Stimulated activated CD4-positive, alpha-beta T cell treated with anti-CD3 and anti-CD28 coated beads, Interleukin-4, amount 100 ng/mL, for 48 hours (primary cell): ENCODE data around the gene ITGA6.

Experiments
- DNase-seq, 2 donors: peaks; one replicate each; pipeline ENCODE4 v3.0.0-alpha.2; 2020; ENCODE audit warnings: low read depth in 2 of 2

The ITGA6 gene

DNA sequence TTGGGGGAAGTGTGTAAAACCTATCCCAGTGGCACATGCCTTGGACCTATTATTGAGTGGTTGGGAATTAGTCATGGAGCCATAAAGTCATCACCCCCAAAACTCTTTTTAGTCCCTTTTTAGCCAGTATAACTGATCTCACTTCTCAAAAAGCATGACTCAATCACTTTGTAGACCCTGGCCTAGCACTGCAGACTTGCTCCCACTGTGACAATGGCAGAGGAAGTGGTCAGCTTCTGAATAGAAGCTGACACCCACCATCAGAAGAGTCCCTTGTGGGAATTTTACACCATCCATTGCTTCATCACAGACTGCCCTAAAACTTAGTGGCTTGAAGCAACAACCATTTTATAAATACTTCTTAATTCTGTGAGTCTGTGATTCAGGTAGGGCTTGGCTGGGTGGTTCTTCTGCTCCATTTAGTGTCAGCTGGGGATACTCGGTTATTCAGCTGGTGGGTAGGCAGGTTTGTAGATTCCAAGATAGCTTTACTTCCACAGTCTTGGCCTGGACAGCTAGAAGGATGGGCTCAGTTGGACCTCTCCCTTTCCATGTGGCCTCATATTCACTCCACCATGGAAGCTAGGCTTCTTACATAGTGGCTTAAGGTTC lies 10.8 kb upstream of the ITGA6 start:
- no peak for DNase-seq

DNA sequence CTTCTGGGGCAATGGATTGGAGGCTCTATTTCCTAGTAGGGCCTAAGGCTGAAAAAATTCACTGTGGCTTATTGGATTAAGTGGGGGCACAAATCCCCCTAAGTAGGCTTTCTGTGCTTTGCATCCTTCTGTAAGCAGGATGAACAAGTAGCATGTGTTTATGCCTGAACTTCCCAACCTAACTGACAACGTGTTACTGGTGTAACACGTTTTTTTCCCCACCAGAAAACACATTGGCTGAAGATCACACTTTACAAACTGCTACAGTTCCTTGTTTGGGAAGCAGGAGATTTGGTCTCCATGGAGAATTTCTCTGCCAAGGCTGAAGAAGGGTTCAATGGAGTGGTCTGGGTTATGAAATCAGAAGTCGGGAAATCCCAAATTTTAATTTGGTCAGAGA lies 7.2 kb upstream of the ITGA6 start:
- DNase-seq: no peak

DNA sequence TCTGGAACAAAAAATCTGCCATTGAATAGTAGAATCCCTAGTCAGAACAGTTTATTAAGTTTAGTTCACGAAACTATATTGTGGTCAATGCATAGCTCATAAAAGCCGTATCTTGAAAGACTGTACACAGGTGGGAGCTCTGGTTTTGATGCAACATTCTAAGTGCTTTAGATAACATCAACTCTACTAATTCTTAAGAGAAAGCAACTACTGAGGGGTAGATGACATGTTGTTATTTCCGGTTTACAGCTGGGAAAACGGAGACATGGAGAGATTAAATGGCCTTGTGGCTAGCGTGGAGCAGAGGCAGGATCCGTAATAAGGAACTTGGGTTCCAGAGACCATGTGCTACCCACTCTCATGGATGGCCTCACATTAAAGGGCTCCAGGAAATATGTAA lies 4.2 kb upstream of the ITGA6 start:
- DNase-seq: no peak

DNA sequence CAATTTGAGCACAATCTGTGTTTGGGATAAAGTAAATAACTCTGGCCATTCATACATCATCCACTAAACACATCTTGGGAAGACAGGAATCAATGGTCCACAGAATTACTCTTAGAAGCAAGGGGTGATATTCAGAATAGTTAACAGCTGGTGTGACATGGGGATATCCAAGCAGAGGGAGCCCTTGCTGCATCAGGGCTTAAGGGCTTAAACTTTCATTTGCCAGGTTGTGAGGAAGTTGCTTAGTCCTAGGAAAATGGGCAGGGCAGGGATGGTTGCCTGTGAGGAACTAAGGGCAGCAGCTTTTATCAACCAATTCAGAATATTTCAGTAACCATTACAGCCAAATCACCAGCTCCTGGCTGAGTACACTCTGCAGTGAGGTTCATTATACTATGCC lies 2.0 kb upstream of the ITGA6 start:
- DNase-seq: no peak

DNA sequence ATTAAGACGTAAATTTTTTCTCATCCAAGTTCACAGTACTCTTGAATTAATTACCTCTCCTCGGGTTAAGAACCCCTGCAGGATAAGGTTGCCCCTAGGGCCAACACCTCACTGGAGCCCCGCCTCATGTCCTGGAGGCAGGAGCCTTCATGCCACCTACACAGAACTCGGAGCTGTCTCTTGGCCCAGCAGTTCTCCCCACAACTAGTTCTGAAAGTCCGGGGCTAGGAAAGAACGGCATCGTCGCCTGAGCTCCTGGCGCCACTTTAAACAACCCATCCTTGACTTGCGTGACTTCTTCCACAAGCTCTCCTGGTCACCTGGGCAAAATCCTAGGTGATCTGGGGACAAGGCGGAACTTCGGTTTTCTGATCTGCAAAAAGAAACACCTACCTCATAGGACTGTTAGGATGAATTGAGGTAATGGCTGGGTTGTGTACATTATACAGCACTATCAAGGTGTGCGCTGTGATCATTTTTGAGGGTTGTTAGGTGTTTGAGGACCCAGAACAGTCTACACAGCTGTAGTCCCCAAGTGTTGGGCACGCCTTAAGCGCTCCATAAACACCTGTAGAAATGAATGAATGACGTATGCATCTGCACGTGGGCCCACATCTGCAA lies 641 bp upstream of the ITGA6 start:
- DNase-seq: no peak

DNA sequence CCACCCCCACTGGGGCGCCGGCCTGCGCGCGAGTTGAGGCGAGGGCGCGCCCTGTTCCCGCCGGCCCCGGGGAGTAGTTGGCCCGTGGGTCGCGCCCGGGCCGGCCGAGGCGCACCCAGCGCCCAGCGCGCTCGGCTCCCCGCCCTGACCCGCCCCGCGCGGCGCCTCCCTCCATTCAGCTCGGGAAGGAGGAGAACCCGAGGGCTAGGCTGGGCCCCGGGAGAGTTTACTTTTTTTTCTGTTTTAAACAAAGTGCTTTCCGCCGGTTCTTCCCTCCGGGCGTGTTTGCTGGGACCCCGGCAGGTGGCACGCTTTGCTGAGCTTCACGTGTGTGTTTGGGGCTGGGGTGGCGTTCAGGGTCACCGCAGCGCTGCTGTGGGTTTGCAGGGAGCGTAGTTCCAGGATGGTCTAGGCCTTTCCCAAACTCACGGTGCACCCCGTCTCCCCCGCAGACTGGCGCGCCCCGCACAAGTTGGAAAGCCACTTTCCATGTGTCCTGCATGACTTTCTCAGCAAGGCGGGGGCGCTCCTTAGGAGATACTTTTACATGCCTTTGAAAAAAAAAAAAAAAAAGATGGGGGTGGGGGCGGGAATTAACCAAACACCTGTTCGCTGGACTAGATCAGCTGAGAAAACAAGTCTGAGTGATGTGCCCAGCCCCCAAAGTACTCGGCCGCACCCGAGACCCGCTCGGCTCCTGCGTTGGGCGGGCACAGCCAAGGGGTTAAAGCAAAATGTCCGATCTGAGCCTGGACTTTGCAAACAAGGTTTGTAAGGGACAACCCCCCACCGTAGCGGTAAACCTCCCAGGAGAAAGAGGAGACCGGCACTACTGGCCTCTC lies 825 bp downstream of the ITGA6 start:
- peak in 1 of 2 donors; percentile 29 for DNase-seq

DNA sequence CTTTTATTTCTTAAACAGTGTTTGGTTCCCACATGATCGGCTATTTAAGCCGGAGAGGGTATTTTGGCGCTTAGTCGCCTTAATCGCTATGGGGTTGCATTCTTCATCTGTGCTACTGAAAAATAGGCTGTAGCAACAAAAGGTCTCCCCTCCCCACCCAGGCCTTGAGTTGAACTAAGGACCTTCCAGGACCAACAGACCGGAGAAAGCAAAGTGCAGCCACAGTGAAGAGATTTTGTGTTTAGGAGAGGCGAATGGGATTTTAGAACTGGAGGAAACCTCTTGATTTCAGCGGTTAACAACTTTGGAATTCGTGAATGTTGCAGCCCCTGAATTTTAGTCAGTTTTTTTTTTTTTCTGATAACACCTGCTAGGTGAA lies 1.4 kb downstream of the ITGA6 start:
- no peak for DNase-seq

DNA sequence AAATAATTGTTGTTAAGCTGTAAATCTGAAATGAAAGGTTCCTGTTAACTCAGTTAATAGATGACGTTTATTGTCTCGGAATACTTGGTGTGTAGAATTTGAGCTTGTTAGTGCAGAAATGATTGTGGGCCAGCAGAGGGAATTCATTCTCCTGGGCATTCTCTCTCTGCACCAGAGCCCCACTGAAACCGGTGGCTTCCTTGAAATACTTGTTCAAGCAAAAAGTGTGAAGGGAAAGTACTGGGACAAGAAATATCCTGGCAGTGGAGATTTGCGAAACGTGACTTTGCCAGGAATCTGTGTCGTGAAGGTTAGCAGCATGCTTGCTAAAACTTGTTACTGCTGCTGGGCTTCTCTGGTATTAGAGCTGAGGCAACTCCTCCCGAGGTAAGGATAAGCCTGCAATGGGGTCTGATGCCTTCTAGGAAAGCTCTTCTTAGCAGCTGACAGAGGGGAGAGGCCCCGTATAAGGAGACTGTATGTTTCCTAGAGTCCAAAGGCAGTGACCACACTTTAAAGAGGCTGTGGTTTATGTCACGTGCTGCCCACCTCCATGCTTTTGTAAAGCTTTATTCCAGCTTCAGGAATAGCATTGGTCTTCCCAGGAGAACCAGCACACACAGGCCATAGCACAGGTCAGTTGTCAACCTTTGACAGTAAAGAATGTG lies 2.0 kb downstream of the ITGA6 start:
- no peak for DNase-seq

DNA sequence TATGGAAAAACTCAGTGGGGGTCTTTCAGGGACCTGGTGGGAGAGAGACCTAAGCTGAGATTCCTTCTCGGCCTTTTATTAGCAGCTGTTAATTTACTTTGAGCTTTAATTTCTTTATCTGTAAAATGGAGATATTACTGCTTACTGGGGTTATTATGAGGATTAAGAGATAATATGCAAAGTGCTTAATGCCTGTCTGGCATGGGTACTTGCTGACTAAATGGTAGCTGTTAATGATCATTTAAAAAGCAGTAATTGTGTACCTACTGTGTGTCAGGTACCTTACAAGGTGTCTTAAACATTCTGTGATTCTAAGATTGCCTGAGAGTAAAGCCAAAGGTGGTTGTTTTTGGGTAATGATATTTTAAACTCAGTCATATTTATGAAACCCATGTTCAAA lies 2.6 kb downstream of the ITGA6 start:
- no peak for DNase-seq

DNA sequence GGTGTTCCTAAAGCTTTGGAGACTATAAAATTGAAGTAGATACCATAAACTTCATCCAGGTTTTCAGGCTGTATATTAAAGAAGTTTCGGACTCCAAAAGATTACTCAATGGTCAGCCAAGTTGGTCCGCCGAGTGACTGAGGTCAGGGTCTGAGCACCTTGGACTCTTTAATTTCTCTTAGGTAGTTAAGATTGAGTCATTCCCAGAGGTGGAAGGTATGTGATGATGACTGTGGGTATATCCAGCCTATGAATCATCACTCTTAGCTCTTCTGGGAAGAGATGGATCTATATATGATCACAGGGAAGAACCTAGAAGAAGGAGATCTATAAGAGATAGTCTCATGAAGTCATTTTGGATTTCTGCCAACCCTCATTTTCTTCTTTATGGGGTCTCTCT lies 3.3 kb downstream of the ITGA6 start:
- DNase-seq: no peak

DNA sequence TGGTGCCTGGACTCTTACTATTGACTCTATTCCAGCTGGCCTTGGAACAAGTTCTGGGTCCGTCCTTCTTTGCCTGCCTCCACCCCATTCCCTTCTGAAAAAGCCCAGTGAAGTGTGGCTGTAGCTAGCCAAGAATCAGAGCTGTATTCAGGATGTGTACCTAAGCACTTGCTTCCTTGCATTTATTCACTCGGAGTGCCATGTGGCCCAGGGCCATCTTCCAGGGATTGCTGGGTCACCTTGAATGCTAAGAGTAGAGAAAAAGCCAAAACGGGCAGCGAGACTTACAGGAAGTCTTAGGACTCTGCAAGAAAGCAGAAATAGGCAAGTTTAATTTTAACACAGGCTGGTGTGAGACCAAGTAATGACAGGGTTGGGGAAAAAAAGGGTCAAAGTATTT lies 4.1 kb downstream of the ITGA6 start:
- DNase-seq: no peak

DNA sequence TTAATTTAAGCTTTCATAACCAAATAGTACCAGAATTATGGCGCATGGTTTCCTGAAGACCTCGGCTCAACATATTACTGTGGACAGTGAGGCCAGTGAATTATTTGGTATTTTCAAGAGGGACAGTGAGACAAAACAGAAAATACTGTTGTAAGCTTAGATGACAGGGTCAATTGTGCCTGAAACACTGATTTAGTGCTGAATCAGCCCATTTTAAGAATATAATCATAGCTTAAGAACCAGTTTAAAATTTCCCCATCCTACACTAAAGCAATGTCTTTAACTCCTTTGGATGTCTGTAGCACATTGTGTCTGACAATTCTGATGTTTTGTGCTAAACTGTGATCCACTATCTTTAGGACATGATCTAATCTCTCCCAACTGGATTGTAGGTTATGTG lies 4.6 kb downstream of the ITGA6 start:
- DNase-seq: no peak

DNA sequence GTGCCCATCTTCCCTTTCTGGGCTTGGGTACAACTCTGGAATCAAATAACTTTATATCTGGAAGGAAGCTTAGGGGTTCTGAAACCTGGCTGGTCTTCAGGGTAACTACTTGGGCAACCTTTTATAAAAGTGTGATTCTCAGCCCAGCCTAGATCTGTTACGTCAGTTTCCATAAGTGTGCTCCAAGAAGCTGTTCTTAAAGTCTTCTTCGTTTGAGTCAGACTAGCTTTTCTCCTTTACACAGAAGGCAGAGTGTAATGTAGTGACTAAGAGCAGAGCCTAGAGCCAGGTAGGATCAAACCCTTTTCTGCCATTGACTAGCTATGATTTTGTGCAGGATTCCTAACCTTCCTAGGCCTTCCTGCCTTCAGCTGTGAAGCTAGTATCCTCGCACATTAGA lies 5.8 kb downstream of the ITGA6 start:
- no peak for DNase-seq

DNA sequence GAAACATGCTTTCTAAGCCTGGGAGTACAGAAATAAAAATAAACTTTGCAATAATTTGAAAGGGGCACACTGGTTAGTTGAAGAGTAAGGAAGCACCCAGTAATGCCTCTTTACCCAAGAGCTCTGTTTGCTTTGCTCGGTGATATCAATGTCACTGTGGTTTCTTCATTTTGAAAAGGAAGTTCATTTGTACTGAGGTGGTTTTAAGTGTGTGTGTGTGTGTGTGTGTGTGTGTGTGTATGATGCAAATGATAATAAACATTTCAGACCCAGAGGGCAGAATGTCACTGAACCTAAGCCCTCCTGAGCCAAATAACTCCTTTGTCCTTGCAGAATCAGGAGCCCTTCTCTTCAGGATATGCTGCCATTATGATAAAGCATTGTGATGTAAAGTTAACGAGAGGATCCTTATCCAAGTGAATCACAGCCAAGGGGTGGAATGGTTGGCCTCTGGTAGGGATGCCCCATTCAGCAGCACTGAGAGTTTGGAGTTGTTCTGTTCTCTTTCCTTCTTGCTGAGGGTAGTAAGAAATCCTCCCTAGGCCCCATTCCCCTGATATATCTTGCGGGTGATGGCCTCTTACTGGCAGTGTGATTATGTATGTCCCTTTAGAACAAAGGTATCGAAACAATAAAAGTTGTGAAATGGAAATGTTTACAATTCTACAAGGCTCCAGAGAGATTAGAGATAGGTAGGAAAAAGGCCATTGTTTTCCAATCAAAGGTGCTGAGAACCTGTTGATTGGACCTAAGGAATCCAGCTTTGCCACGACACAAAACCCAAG lies 7.6 kb downstream of the ITGA6 start:
- DNase-seq: no peak

DNA sequence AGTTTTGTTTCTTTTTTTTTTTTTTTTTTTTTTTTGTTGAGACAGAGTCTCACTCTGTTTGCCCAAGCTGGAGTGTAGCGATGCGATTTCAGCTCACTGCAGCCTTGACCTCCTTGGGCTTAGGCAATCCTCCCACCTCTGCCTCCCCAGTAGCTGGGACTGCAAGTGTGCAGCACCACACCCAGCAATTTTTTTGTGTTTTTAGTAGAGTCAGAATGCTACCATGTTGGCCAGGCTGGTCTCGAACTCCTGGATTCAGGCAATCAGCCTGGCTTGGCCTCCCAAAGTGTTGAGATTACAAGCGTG lies 8.2 kb downstream of the ITGA6 start:
- no peak for DNase-seq

DNA sequence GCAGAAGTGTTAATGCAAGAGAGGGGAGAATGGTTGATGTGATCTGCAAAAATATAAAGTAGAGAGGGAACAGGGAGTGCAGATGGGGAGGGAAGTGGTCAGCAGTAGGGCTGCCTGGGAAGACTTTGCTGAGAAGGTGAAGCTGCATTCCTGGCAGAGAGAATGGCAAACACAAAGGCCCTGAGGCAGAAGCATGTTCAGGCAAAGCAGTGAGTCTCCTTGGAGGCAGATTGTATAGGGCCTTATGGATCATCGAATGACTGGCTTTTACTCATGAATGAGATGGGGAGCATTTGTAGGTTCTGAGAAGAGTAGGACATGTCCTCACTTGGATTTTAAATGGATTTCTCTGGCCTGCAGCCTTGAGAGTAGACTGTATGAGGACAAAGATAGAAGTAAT lies 9.5 kb downstream of the ITGA6 start:
- DNase-seq: no peak

DNA sequence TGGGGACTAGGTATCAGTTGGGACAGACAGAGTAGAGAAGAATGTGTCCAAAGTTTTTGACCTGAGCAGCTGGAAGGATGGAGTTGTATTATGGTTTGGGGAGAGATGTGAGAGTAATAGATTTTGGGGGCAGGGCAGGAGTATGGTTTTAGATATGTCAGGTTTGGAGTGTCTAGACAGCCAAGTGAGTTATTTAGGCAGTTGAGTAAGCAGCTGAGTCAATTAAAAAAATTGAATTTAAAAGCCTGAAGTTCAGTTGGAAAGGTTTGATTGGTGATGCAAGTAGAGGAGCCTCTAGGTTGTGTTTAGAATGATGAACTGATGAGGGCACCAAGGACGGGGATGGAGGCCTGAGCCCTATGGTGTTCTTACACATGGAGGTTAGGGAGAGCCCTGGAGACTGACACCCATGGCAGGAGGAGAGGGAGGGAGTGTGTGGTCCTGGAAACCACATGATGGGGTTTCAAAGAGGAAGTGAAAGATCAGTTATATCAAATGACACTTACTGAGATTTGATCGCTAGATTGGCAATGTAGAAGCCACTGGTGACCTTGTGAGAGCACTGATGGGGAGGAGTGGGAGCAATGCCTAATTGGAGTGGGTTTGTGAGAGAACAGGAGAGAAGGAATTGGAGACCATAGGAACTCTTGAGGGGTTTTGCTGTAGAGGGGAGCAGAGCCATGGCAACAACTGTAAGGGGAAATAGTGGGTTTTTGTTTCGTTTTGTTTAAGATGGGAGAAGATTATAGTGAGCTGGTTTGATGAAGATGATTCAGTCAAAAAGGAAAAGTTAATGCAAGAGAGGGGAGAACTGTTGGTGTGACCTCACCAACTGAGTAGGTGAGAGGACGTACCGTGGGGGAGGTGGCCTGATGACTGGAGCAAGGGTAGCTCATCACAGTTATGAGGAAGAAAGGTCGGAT lies 10.3 kb downstream of the ITGA6 start:
- no peak for DNase-seq

DNA sequence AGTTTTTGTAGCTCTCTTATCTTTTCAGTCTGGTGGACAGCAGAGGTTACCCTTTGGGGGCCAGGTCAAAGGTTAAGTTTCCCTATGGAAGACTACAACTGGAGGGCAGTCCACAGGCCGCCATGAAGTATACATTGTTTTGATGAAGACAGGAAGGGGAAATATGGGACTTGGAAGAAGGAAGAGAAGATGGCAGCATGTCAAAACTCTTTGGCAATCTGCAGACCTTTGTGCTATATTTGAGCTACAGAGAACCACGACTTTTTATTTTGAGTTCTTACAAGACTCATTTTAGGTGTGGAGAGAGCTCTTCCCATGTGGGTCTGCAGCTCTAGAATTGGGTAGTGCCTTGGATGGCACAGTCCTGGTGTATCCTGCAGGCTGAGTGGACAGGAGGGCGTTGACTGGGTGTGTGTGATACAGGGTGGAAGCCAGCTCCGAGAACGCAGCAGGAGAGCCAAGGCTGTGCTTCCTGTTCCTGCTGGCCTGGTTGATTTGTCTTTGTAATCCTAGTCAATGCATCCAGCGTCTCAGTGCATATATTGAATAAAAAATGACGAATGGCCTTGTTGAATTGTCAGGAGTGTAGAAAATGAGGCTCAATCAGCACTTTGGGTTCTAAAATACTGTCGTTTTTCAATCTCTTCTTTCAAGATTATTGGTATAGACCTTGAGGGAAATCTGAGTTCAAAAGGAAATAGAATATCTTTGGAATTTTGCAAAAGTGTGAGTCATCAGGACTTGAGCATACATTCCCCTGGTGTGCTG lies 11.5 kb downstream of the ITGA6 start:
- no peak for DNase-seq

DNA sequence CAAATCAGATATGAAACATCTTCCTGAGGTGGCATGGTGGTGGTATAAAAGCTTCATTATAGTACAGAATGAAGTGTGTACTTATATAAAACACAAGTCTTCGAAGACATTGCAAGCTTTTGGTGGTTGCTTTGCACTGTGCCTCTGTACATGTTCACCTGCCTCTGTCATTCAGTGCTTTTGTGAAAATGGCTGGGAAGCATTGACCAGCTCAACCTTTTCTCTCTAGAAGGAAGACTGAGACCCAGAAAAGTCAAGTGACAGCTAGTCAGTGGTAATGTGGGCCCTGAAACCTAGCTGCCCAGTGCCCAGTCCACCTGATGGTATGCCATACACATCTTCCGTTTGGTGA lies 12.1 kb downstream of the ITGA6 start:
- DNase-seq: no peak

DNA sequence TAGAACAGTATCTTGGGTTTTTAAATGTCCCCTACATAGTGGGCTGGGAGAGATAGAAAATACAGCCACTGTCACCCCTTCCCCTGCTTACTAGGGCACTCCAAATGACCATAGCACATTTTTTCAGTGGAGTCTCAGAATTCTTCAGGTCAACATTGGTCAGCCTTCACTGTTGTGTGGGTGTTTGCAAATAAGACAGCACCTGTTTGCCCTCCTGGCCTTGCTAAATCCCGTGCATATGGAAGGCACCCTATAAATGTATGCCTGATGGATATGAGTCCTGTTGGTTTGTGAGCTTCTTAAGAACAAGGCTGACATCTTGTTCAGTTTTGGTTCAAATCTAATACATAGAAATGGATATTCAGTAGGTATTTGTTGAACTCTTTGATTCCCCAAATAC lies 12.5 kb downstream of the ITGA6 start:
- DNase-seq: no peak
